OCI-LY1 (cell line): Measurements from ENCODE around the gene CHCHD6.
A peak's percentile ranks its signal among the peaks of the same experiment; 100 is the strongest.

Source experiments
- H2AFZ ChIP-seq: fragments of 200-600 bp; sonication (generic), shearing (Covaris generic); 2 replicates; pipeline ENCODE4 v1.6.0; 2014; ENCODE audit warnings: antibody characterized with exemption, mild to moderate bottlenecking, low read length
- H3F3A ChIP-seq: fragments of 200-600 bp; sonication (generic), shearing (Covaris generic); 2 replicates; pipeline ENCODE4 v1.6.0; 2014; ENCODE audit warnings: mild to moderate bottlenecking, antibody characterized with exemption, low read length, moderate library complexity; ENCODE audit not compliant: insufficient read depth
- H3K27ac ChIP-seq: fragments of 200-600 bp; sonication (generic); 2 replicates; pipeline ENCODE4 v1.5.1; 2014; ENCODE audit warnings: low read length, mixed run types, mild to moderate bottlenecking, low read depth; ENCODE audit not compliant: poor library complexity, severe bottlenecking
- H3K27me3 ChIP-seq: fragments of 200-600 bp; sonication (generic); 2 replicates; pipeline ENCODE4 v1.6.0; 2014; ENCODE audit warnings: antibody characterized with exemption, mild to moderate bottlenecking, low read length, moderate library complexity; ENCODE audit not compliant: insufficient read depth
- H3K36me3 ChIP-seq: fragments of 200-600 bp; sonication (generic); 2 replicates; pipeline ENCODE4 v1.6.1; 2014; ENCODE audit warnings: mild to moderate bottlenecking, antibody characterized with exemption, low read length, moderate library complexity, mixed read lengths; ENCODE audit not compliant: insufficient read depth
- H3K4me1 ChIP-seq: fragments of 200-600 bp; sonication (generic); 2 replicates; pipeline ENCODE4 v1.5.1; 2014; ENCODE audit warnings: mild to moderate bottlenecking, low read length, moderate library complexity; ENCODE audit not compliant: insufficient read depth, severe bottlenecking
- H3K4me2 ChIP-seq: fragments of 200-600 bp; sonication (generic), shearing (Covaris generic); 2 replicates; pipeline ENCODE4 v1.6.1; 2014; ENCODE audit warnings: low read length
- H3K4me3 ChIP-seq: fragments of 200-600 bp; sonication (generic); 2 replicates; pipeline ENCODE4 v1.5.1; 2014; ENCODE audit warnings: low read length, low read depth, mild to moderate bottlenecking, mixed read lengths; ENCODE audit not compliant: poor library complexity, severe bottlenecking
- H3K79me2 ChIP-seq: fragments of 200-600 bp; shearing (Covaris generic); 2 replicates; pipeline ENCODE4 v1.6.1; 2016; ENCODE audit warnings: mixed run types, low read length, mixed read lengths; ENCODE audit not compliant: insufficient read depth
- H3K9ac ChIP-seq: fragments of 200-600 bp; sonication (generic), shearing (Covaris generic); 2 replicates; pipeline ENCODE4 v1.6.1; 2014; ENCODE audit warnings: mild to moderate bottlenecking, low read length, mixed read lengths
- H3K9me2 ChIP-seq: fragments of 200-600 bp; sonication (generic), shearing (Covaris generic); 2 replicates; pipeline ENCODE4 v1.6.1; 2014; ENCODE audit warnings: low read depth, mild to moderate bottlenecking, low read length, mixed read lengths
- H3K9me3 ChIP-seq: fragments of 200-600 bp; shearing (Covaris generic); 2 replicates; pipeline ENCODE4 v1.6.1; 2014; ENCODE audit warnings: low read length, mixed read lengths
- H4K20me1 ChIP-seq: fragments of 200-600 bp; sonication (generic), shearing (Covaris generic); 2 replicates; pipeline ENCODE4 v1.6.0; 2016; ENCODE audit warnings: mild to moderate bottlenecking, low read length; ENCODE audit not compliant: insufficient read depth
- CTCF ChIP-seq: fragments of 200-600 bp; sonication (generic), shearing (Covaris generic); IDR thresholded peaks from 2 replicates; pipeline ENCODE4 v1.5.1; 2017; ENCODE audit warnings: mild to moderate bottlenecking, antibody characterized with exemption, low read length, moderate library complexity, mixed read lengths
- EZH2 ChIP-seq: fragments of 200-600 bp; sonication (generic), shearing (Covaris generic); IDR thresholded peaks from 2 replicates; pipeline ENCODE4 v1.8.0; 2017; ENCODE audit warnings: borderline replicate concordance, mixed run types, mild to moderate bottlenecking, antibody characterized with exemption, low read length, moderate library complexity, mixed read lengths

Gene CHCHD6, protein sequence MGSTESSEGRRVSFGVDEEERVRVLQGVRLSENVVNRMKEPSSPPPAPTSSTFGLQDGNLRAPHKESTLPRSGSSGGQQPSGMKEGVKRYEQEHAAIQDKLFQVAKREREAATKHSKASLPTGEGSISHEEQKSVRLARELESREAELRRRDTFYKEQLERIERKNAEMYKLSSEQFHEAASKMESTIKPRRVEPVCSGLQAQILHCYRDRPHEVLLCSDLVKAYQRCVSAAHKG

GRCh38 chr3:126703512-126704493 is at the start of gene CHCHD6:
Gene CHCHD6 (plus strand): TSS chr3:126704240. CDS start chr3:126704313, 73 bp downstream.
- H3K27me3 ChIP-seq, result no peaks in the 10 kb centered on the region; the same call in 1 of the 2 replicates
- no peak within 1 kb of the TSS for H3K27ac ChIP-seq
- peak within 1 kb of the TSS; percentile 76 for H3K4me3 ChIP-seq
- no peaks in the 10 kb centered on the region; the same call in 1 of the 2 replicates for H3K9me3 ChIP-seq
- no peaks in the 10 kb centered on the region for H3F3A ChIP-seq
- H3K79me2 ChIP-seq, result no peaks in the 10 kb centered on the region
- H3K9me2 ChIP-seq, result no peaks in the 10 kb centered on the region
- H3K4me2 ChIP-seq, result peak within 1 kb of the TSS; percentile 78
- TF ChIP-seq CTCF (peak; percentile 17; the same call in 1 of the 2 replicates), EZH2 (no peak)
- H3K4me1 ChIP-seq, result peaks cover 12% of the 10 kb centered on the region
- H3K36me3 ChIP-seq, result no peaks in the 10 kb centered on the region
- H3K9ac ChIP-seq, result peak within 1 kb of the TSS; percentile 65
- H4K20me1 ChIP-seq, result no peaks in the 10 kb centered on the region
- H2AFZ ChIP-seq, result 0 out of 2 replicates have a peak within 1 kb of the TSS, but pooled peaks have one; percentile 5

DNA sequence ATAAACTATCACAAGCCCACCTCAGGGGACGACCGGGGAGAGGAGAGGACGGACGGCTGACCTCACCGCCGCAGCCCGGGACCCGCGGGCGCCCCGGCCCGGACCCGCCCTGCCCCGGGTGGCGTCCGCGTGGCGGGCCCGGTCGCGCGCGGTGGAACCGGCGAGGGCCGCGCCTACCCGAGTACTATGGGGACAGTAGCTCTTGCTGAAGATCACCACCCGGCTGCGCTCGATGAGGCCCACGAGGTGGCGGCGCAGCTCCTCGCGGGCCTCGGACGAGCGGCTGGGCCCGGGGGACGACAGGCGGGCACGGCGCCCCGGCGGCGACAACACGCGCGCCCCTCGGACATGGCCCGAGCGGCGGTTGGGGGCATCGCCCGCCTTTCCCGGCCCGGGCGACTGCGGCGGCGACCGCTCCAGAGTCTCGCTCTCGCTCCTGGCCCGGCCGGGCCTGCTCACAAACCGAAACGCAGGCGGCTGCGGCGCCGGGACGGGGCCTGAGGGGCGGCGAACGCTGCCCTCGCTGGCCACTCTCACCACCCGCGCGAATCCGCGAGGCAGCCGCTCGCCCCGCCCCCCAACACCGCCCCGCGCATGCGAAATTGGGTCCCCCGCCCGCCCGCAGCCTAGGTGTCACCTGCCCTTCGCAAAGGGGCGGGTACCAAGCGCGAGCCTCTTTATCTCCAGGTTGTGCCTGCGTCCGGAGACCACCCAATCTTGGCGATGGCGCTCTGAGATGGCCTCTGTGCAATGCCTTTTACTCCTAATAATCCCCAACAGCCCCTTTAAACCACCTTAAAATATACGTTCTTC is 49.3 kb upstream of the CHCHD6 start, which contains the start of gene TXNRD3:
TSS of gene TXNRD3 (minus strand) at position 554 of the 813 bp plus-strand sequence.
- Histone ChIP-seq H3K9me2 (no peaks in the 10 kb centered on the region), H3K4me2 (no peak within 1 kb of the TSS), H3F3A (no peaks in the 10 kb centered on the region), H3K36me3 (no peaks in the 10 kb centered on the region), H2AFZ (no peak within 1 kb of the TSS), H3K27me3 (peaks cover 10% of the 10 kb centered on the region; the same call in 1 of the 2 replicates), H3K27ac (no peak within 1 kb of the TSS), H3K9me3 (no peaks in the 10 kb centered on the region), H3K9ac (no peak within 1 kb of the TSS), H3K4me1 (no peaks in the 10 kb centered on the region), H4K20me1 (no peaks in the 10 kb centered on the region), H3K79me2 (no peaks in the 10 kb centered on the region), H3K4me3 (no peak within 1 kb of the TSS)
- TF ChIP-seq CTCF, result no peak
- TF ChIP-seq EZH2, result no peak

- Histone ChIP-seq H2AFZ (no peak overlapping the region), H3K9ac (no peak overlapping the region), H3K4me1 (no peaks in the 10 kb centered on the region), H4K20me1 (no peaks in the 10 kb centered on the region), H3K27ac (no peak overlapping the region), H3K36me3 (no peaks in the 10 kb centered on the region), H3K9me3 (no peaks in the 10 kb centered on the region), H3F3A (no peaks in the 10 kb centered on the region), H3K9me2 (no peaks in the 10 kb centered on the region), H3K27me3 (peaks cover 14% of the 10 kb centered on the region; the same call in 1 of the 2 replicates), H3K4me3 (no peak overlapping the region), H3K79me2 (no peaks in the 10 kb centered on the region), H3K4me2 (no peak overlapping the region)
- TF ChIP-seq CTCF, result no peak
- TF ChIP-seq EZH2, result no peak
Observed at GRCh38 chr3:126655887-126656286, 48.2 kb upstream of the CHCHD6 start.
